HG03095 (cell line): Measurements from ENCODE around the gene PKP4.

Source experiments
- ATAC-seq: cut with Tn5 transposase; IDR thresholded peaks from one replicate; pipeline ENCODE4 v1.9.1; 2021; ENCODE audit warnings: moderate library complexity; ENCODE audit not compliant: unreplicated experiment

PKP4 gene

GRCh38 chr2:158580760-158581159 lies 124.0 kb downstream of the PKP4 start:
- ATAC-seq: no peak

- no peak for ATAC-seq
Observed at GRCh38 chr2:158582670-158583069, 125.9 kb downstream of the PKP4 start.

- ATAC-seq: no peak
Observed at GRCh38 chr2:158583923-158584322, 127.2 kb downstream of the PKP4 start.

GRCh38 chr2:158586491-158586890 lies 129.7 kb downstream of the PKP4 start:
- ATAC-seq: no peak

- ATAC-seq: no peak
Observed at GRCh38 chr2:158589303-158589702, 132.6 kb downstream of the PKP4 start.

GRCh38 chr2:158598862-158599517 lies 142.2 kb downstream of the PKP4 start:
- no peak for ATAC-seq

GRCh38 chr2:158599609-158600008 lies 142.9 kb downstream of the PKP4 start:
- no peak for ATAC-seq

GRCh38 chr2:158600155-158600802 lies 143.5 kb downstream of the PKP4 start:
- no peak for ATAC-seq

GRCh38 chr2:158602027-158602426 lies 145.3 kb downstream of the PKP4 start:
- ATAC-seq: no peak

- ATAC-seq: no peak
Observed at GRCh38 chr2:158603205-158603604, 146.5 kb downstream of the PKP4 start.

- ATAC-seq: no peak
Observed at GRCh38 chr2:158603986-158604385, 147.2 kb downstream of the PKP4 start.

GRCh38 chr2:158610059-158610458 lies 153.3 kb downstream of the PKP4 start:
- ATAC-seq: no peak

GRCh38 chr2:158616480-158617000 lies 159.8 kb downstream of the PKP4 start:
- no peak for ATAC-seq

- no peak for ATAC-seq
Observed at GRCh38 chr2:158618891-158619490, 162.2 kb downstream of the PKP4 start.

- no peak for ATAC-seq
Observed at GRCh38 chr2:158619496-158619895, 162.7 kb downstream of the PKP4 start.

GRCh38 chr2:158620656-158621055 lies 163.9 kb downstream of the PKP4 start:
- no peak for ATAC-seq

- ATAC-seq: no peak
Observed at GRCh38 chr2:158624071-158624667, 167.4 kb downstream of the PKP4 start.

GRCh38 chr2:158624961-158625360 lies 168.2 kb downstream of the PKP4 start:
- ATAC-seq: no peak

- ATAC-seq: no peak
Observed at GRCh38 chr2:158629116-158629515, 172.4 kb downstream of the PKP4 start.

- ATAC-seq: no peak
Observed at GRCh38 chr2:158633261-158633660, 176.5 kb downstream of the PKP4 start.

- no peak for ATAC-seq
Observed at GRCh38 chr2:158634627-158635026, 177.9 kb downstream of the PKP4 start.
